H1 (cell line): ENCODE results near the gene SMG9. TPM values are rescaled to one million over a fixed set of nuclear protein-coding genes. Genes with fewer than 3 reads are reported as not detected.

Experiments used
- CTCF ChIA-PET: fragments of 300-600 bp; sonication (Branson Sonifier 250); formaldehyde crosslinking; loops from one replicate; lab custom pipeline; 2021; ENCODE audit not compliant: partially characterized antibody; lab: Charles Lee
- POLR2A ChIA-PET: fragments of 300-600 bp; sonication (Branson Sonifier 250); formaldehyde crosslinking; loops from one replicate; lab custom pipeline; 2021; ENCODE audit warnings: inconsistent platforms; ENCODE audit not compliant: partially characterized antibody; lab: Charles Lee
- DNase-seq, 2 experiments: peaks; one replicate each; pipeline versions ENCODE4 v3.0.0 to v3.0.0-alpha.2; 2010 to 2022; ENCODE audit warnings: low spot score in 2 of 2, low read depth in 1 of 2, mixed read lengths in 1 of 2
- FAIRE-seq: peaks from 2 replicates; lab custom pipeline; 2011; peaks lifted over from hg19 to GRCh38; lab: Jason Lieb, UNC
- H2AFZ ChIP-seq: 2 replicates; pipeline ENCODE4 v1.8.1; 2012; ENCODE audit warnings: low read length, inconsistent platforms
- H2AK5ac ChIP-seq: 2 replicates; pipeline ENCODE4 v1.6.1; 2013; ENCODE audit warnings: low read depth, low read length
- H2BK120ac ChIP-seq: replicated peaks from 2 replicates; pipeline ENCODE3; 2013; ENCODE audit warnings: low read depth, low read length, inconsistent platforms
- H2BK12ac ChIP-seq: 2 replicates; pipeline ENCODE4 v1.6.1; 2013; ENCODE audit warnings: low read depth, low read length
- H2BK15ac ChIP-seq: 2 replicates; pipeline ENCODE4 v1.6.1; 2013; ENCODE audit warnings: low read length
- H2BK20ac ChIP-seq: 2 replicates; pipeline ENCODE4 v1.6.1; 2013; ENCODE audit warnings: low read length
- H2BK5ac ChIP-seq: 2 replicates; pipeline ENCODE4 v1.6.1; 2013; ENCODE audit warnings: low read depth, low read length
- H3K14ac ChIP-seq: 2 replicates; pipeline ENCODE4 v1.6.1; 2013; ENCODE audit warnings: inconsistent platforms; ENCODE audit not compliant: insufficient read length
- H3K18ac ChIP-seq: 2 replicates; pipeline ENCODE4 v1.6.1; 2013; ENCODE audit warnings: low read length; ENCODE audit errors: extremely low read depth
- H3K23ac ChIP-seq: 2 replicates; pipeline ENCODE4 v1.6.1; 2013; ENCODE audit warnings: inconsistent platforms; ENCODE audit not compliant: insufficient read length
- H3K23me2 ChIP-seq: 2 replicates; pipeline ENCODE4 v1.6.1; 2013; ENCODE audit warnings: low read depth, low read length
- H3K27ac ChIP-seq: 2 replicates; pipeline ENCODE4 v1.6.1; 2011; ENCODE audit warnings: low read depth, low read length, inconsistent platforms
- H3K27me3 ChIP-seq, 4 experiments: replicated peaks in 1 of 4; 1 replicate in 1 of 4; 2 replicates in 3 of 4; pipeline versions ENCODE4 v1.6.1 to v1.8.1; 2011 to 2013; ENCODE audit warnings: low read length in 3 of 4, mild to moderate bottlenecking in 3 of 4, inconsistent platforms in 2 of 4, mixed read lengths in 2 of 4, moderate library complexity in 1 of 4; ENCODE audit not compliant: control insufficient read depth in 3 of 4, insufficient read depth in 3 of 4; ENCODE audit errors: extremely low read depth in 1 of 4
- H3K36me3 ChIP-seq, 4 experiments: 2 replicates each; pipeline versions ENCODE4 v1.6.1 to v1.8.1; 2011 to 2013; ENCODE audit warnings: mild to moderate bottlenecking in 4 of 4, low read length in 3 of 4, moderate library complexity in 2 of 4, control low read depth in 1 of 4, inconsistent platforms in 1 of 4; ENCODE audit not compliant: insufficient read depth in 4 of 4, control insufficient read depth in 2 of 4
- H3K4ac ChIP-seq: replicated peaks from 2 replicates; pipeline ENCODE3; 2013; ENCODE audit warnings: low read length, low read depth, mixed read lengths, inconsistent platforms; ENCODE audit not compliant: insufficient read length
- H3K4me1 ChIP-seq, 4 experiments: replicated peaks in 1 of 4; 1 replicate in 1 of 4; 2 replicates in 3 of 4; pipeline versions ENCODE4 v1.6.1 to v1.8.1; 2011 to 2013; ENCODE audit warnings: low read length in 3 of 4, inconsistent platforms in 2 of 4, mixed read lengths in 1 of 4; ENCODE audit not compliant: insufficient read depth in 4 of 4, control insufficient read depth in 3 of 4
- H3K4me2 ChIP-seq, 2 experiments: 2 replicates each; pipeline versions ENCODE4 v1.6.1 to v1.8.1; 2011 to 2013; ENCODE audit warnings: low read depth in 2 of 2, low read length in 2 of 2, control low read depth in 1 of 2, inconsistent platforms in 1 of 2, mild to moderate bottlenecking in 1 of 2; ENCODE audit not compliant: insufficient read depth in 1 of 2
- H3K4me3 ChIP-seq, 4 experiments: fragments of 200-600, 300-600 bp in 1 of 4; sonication (generic), shearing (Covaris generic), sonication (Bioruptor Twin) in 1 of 4; 2 replicates each; pipeline versions ENCODE4 v1.5.1 to v1.8.1; 2011 to 2016; ENCODE audit warnings: low read length in 4 of 4, low read depth in 3 of 4, control low read depth in 2 of 4, inconsistent platforms in 2 of 4, mild to moderate bottlenecking in 2 of 4, mixed read lengths in 1 of 4, moderate library complexity in 1 of 4; ENCODE audit not compliant: insufficient read depth in 2 of 4; ENCODE audit errors: extremely low read depth in 1 of 4
- H3K56ac ChIP-seq: replicated peaks from 2 replicates; pipeline ENCODE3; 2013; ENCODE audit warnings: low read depth, mild to moderate bottlenecking, mixed read lengths, low read length, inconsistent platforms; ENCODE audit not compliant: insufficient read length
- H3K79me1 ChIP-seq: 2 replicates; pipeline ENCODE4 v1.6.1; 2013; ENCODE audit warnings: low read depth, low read length, control low read depth
- H3K79me2 ChIP-seq, 2 experiments: 2 replicates each; pipeline versions ENCODE4 v1.6.1 to v1.8.1; 2012 to 2013; ENCODE audit warnings: low read length in 2 of 2, mild to moderate bottlenecking in 2 of 2, inconsistent platforms in 1 of 2; ENCODE audit not compliant: insufficient read depth in 2 of 2, control insufficient read depth in 1 of 2
- H3K9ac ChIP-seq, 4 experiments: replicated peaks in 1 of 4; 1 replicate in 1 of 4; 2 replicates in 3 of 4; pipeline versions ENCODE4 v1.6.1 to v1.8.1; 2011 to 2013; ENCODE audit warnings: low read depth in 3 of 4, low read length in 3 of 4, control low read depth in 2 of 4, mild to moderate bottlenecking in 2 of 4, moderate library complexity in 2 of 4, inconsistent platforms in 1 of 4; ENCODE audit errors: extremely low read depth in 1 of 4
- H3K9me3 ChIP-seq, 2 experiments: 2 replicates each; pipeline versions ENCODE4 v1.6.1 to v1.8.1; 2012 to 2013; ENCODE audit warnings: mild to moderate bottlenecking in 2 of 2, moderate library complexity in 2 of 2, control low read depth in 1 of 2, inconsistent platforms in 1 of 2, low read depth in 1 of 2, low read length in 1 of 2, mixed read lengths in 1 of 2; ENCODE audit not compliant: insufficient read depth in 2 of 2
- H4K20me1 ChIP-seq, 2 experiments: replicated peaks in 1 of 2; 2 replicates each; pipeline versions ENCODE3 to v1.8.1; 2011 to 2013; ENCODE audit warnings: inconsistent platforms in 2 of 2, low read length in 2 of 2, mild to moderate bottlenecking in 1 of 2; ENCODE audit not compliant: insufficient read depth in 2 of 2, control insufficient read depth in 1 of 2
- H4K5ac ChIP-seq: 2 replicates; pipeline ENCODE4 v1.6.1; 2013; ENCODE audit warnings: low read length, low read depth, mixed read lengths, inconsistent platforms; ENCODE audit not compliant: insufficient read length
- H4K8ac ChIP-seq: 2 replicates; pipeline ENCODE4 v1.8.0; 2013; ENCODE audit warnings: mild to moderate bottlenecking, moderate library complexity, low read length, inconsistent platforms; ENCODE audit not compliant: insufficient read depth; ENCODE audit errors: extremely low read depth
- H4K91ac ChIP-seq: replicated peaks from 2 replicates; pipeline ENCODE3; 2013; ENCODE audit warnings: low read length, mixed read lengths, inconsistent platforms; ENCODE audit not compliant: insufficient read length
- BACH1 ChIP-seq: IDR thresholded peaks from 2 replicates; pipeline ENCODE4 v1.6.1; 2012; ENCODE audit warnings: low read length, improper control_type of control experiment
- EGR1 ChIP-seq: IDR thresholded peaks from 2 replicates; pipeline ENCODE4 v1.6.1; 2011; ENCODE audit warnings: low read depth, low read length, borderline replicate concordance
- RNF2 ChIP-seq: fragments of 200-900, 300-1000 bp; sonication (generic); IDR thresholded peaks from 2 replicates; pipeline ENCODE4 v1.7.1; 2016; ENCODE audit warnings: borderline replicate concordance, low read depth, mild to moderate bottlenecking, antibody characterized with exemption, low read length; ENCODE audit not compliant: poor library complexity, severe bottlenecking; ENCODE audit errors: missing control alignments
- SP2 ChIP-seq: IDR thresholded peaks from 2 replicates; pipeline ENCODE4 v1.6.1; 2012; ENCODE audit warnings: mild to moderate bottlenecking, low read length, inconsistent platforms
- TCF12 ChIP-seq: IDR thresholded peaks from 2 replicates; pipeline ENCODE4 v1.6.1; 2011; ENCODE audit warnings: low read depth, mild to moderate bottlenecking, low read length
- WGBS, 2 experiments: shearing (Covaris generic) in 1 of 2; methylation state at CpG; one replicate each; pipeline versions ENCODE4 v1.1.6 to v1.1.7; 2013 to 2015; ENCODE audit warnings: low lambda C conversion rate in 2 of 2, mixed read lengths in 2 of 2, inconsistent platforms in 1 of 2, low coverage in 1 of 2, missing lambda C conversion rate in 1 of 2; ENCODE audit not compliant: insufficient replicate concordance in 2 of 2, insufficient coverage in 1 of 2, insufficient read length in 1 of 2; ENCODE audit errors: extremely low coverage in 1 of 2, missing lambda C conversion rate in 1 of 2; 5-methylcytosine and 5-hydroxymethylcytosine counted together
- polyA plus RNA-seq, 7 experiments: library from polyadenylated mRNA; depleted of rRNA in 3 of 7; stranded (reverse) in 5 of 7; unstranded in 2 of 7; fragments of >200 nt in 5 of 7; fragments of 200-250 nt in 2 of 7; gene quantifications; 1 replicate in 5 of 7; 2 replicates in 1 of 7; 4 replicates in 1 of 7; pipeline versions ENCODE4 v1.2.1 to v1.2.3, GENCODE V29; 2011 to 2013; ENCODE audit warnings: missing spikeins in 2 of 7, mixed read lengths in 2 of 7
- total RNA-seq: library from RNA; stranded (reverse); fragmentation: NEBNext Ultra II Directional; extraction: Animal tissue kit (Norgen Biotek cat#: 25700); gene quantifications from 2 replicates; pipeline ENCODE4 v1.2.1, GENCODE V29; 2021

SMG9 gene
- total and polyA plus RNA-seq, 2 of the 8 experiments (the other 6 are each of a cell fraction or from before 2014, with no cell fraction given), result 20.4 to 28.7 TPM

- 0 out of 2 replicates have a peak, but pooled peaks cover 2% of the 10 kb centered on the region for H3K23me2 ChIP-seq
- 72% methylated on average over 8 of the region's 8 CpGs; no CpG with 5 or more reads in 1 of the 2 experiments for WGBS, 2 experiments
- 0 out of 2 replicates have a peak overlapping the region, but pooled peaks have one; percentile 75 for H2BK15ac ChIP-seq
- H3K27me3 ChIP-seq, result no peaks in the 10 kb centered on the region; a peak in 1 of 7 replicates
- 0 out of 2 replicates have a peak overlapping the region, but pooled peaks have one; percentile 40 for H2AK5ac ChIP-seq
- H3K27ac ChIP-seq, result no peak overlapping the region
- ChIA-PET POLR2A (no interaction called here), CTCF (interaction anchor here (37.0 kb wide), 1 partner anchor 26 kb away, joined by 703 read pairs; the partner anchor contains the start of gene SMG9)
- H4K5ac ChIP-seq, result no peak overlapping the region
- H4K20me1 ChIP-seq, result peaks cover 0 to 4% of the 10 kb centered on the region in 2 experiments
- H3K4me3 ChIP-seq, result no peak overlapping the region
- no peak for TF ChIP-seq EGR1
- TF ChIP-seq BACH1, result no peak
- TF ChIP-seq RNF2, result no peak
- no peak for TF ChIP-seq TCF12
- TF ChIP-seq SP2, result no peak
- peak overlapping the region; percentile 87 for H4K91ac ChIP-seq
- H2BK120ac ChIP-seq, result no peak overlapping the region
- no peaks in the 10 kb centered on the region for H3K36me3 ChIP-seq
- no peak overlapping the region; the same call in 1 of the 2 replicates for H3K18ac ChIP-seq
- FAIRE-seq (no peak), DNase-seq (no peak)
- no peak overlapping the region for H3K14ac ChIP-seq
- peak overlapping the region; percentile 92; the same call in 1 of the 2 replicates for H2BK12ac ChIP-seq
- no peak overlapping the region for H2BK20ac ChIP-seq
- no peak overlapping the region for H3K4me2 ChIP-seq
- no peak overlapping the region for H3K56ac ChIP-seq
- H3K79me1 ChIP-seq, result no peaks in the 10 kb centered on the region; the same call in 1 of the 2 replicates
- no peak overlapping the region for H4K8ac ChIP-seq
- no peak overlapping the region for H3K9ac ChIP-seq
- no peak overlapping the region for H3K4ac ChIP-seq
- H2AFZ ChIP-seq, result no peak overlapping the region
- no peaks in the 10 kb centered on the region for H3K79me2 ChIP-seq
- no peak overlapping the region for H3K23ac ChIP-seq
- peak overlapping the region; percentile 87 for H2BK5ac ChIP-seq
- no peaks in the 10 kb centered on the region for H3K9me3 ChIP-seq
- peaks cover 0 to 9% (median 6%) of the 10 kb centered on the region in 4 experiments; a peak in 5 of 7 replicates for H3K4me1 ChIP-seq
Measured at GRCh38 chr19:43782311-43782660, 27.5 kb upstream of the SMG9 start.
